A673 (cell line): ENCODE measurements around the gene TRIM52.

Source experiments
- EZH2 ChIP-seq: fragments of 200-600 bp; sonication (generic); IDR thresholded peaks from 2 replicates; pipeline ENCODE4 v1.6.1; 2017; ENCODE audit warnings: borderline replicate concordance, low read depth, mild to moderate bottlenecking, mixed read lengths, antibody characterized with exemption, low read length; ENCODE audit not compliant: poor library complexity, severe bottlenecking
- TF ChIP-seq, protein P1 (sequence below): fragments of 300-800, 200-600 bp; sonication (generic); conservative IDR thresholded peaks from 2 replicates; pipeline ENCODE4 v1.5.1; 2017; ENCODE audit warnings: low read depth, mild to moderate bottlenecking, antibody characterized with exemption, low read length, moderate library complexity, mixed read lengths

DNA sequence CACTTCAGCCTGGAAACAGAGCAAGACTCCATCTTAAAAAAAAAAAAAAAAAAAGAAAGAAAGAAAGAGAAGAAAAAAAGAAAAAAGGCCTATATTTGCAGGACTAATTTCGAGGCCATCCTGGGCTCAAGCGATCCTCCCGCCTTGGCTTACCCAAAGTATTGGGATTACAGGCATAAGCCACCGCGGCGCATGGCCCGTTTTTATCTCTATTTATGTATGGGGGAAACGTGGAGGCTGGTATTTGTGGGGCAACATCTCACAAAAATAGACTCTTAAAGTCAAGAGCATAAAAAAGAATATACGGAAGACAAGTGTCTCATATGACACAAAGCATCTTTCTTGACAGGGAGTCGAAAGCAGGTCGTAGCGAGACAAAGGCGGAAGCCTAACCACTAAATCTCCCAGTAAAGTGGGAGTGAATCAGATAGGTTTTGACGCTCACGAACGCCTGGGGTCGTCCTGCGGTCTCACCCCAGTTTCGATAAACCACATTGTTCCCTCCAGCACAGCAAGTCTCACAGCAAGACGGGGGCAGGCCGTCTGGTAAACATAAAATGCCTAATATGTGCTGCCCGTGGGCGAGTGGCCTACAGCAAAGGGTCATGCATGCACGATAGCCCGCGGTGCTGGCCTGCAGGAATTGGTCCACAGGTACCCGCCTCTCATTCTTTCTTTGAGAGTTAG is 39.7 kb downstream of the TRIM52 start:
- TF ChIP-seq, protein P1, sequence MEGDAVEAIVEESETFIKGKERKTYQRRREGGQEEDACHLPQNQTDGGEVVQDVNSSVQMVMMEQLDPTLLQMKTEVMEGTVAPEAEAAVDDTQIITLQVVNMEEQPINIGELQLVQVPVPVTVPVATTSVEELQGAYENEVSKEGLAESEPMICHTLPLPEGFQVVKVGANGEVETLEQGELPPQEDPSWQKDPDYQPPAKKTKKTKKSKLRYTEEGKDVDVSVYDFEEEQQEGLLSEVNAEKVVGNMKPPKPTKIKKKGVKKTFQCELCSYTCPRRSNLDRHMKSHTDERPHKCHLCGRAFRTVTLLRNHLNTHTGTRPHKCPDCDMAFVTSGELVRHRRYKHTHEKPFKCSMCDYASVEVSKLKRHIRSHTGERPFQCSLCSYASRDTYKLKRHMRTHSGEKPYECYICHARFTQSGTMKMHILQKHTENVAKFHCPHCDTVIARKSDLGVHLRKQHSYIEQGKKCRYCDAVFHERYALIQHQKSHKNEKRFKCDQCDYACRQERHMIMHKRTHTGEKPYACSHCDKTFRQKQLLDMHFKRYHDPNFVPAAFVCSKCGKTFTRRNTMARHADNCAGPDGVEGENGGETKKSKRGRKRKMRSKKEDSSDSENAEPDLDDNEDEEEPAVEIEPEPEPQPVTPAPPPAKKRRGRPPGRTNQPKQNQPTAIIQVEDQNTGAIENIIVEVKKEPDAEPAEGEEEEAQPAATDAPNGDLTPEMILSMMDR, result no peak
- TF ChIP-seq EZH2, result no peak
